Esophagus muscularis mucosa (tissue), 4 donors: ENCODE measurements around the gene PMEL. TPM values are rescaled to one million over a fixed set of nuclear protein-coding genes. Genes with fewer than 3 reads are reported as not detected.
"Not testable (repeated sequence)": the region's sequence is repeated elsewhere in the genome, so short reads cannot be mapped to it uniquely, and the experiment has no call there.

Source experiments
- DNase-seq: peaks from one replicate; pipeline ENCODE4 v3.0.0-alpha.2; 2017; ENCODE audit errors: extremely low spot score
- H3K27ac ChIP-seq, 4 donors: fragments of 200-600 bp; sonication (generic); replicated peaks in 1 of 4; 1 replicate in 3 of 4; 2 replicates in 1 of 4; pipeline ENCODE4 v1.5.1; 2016 to 2019; ENCODE audit warnings: mild to moderate bottlenecking in 1 of 4
- H3K27me3 ChIP-seq, 4 donors: fragments of 200-600 bp; sonication (generic); one replicate each; pipeline versions ENCODE4 v1.5.1 to v1.6.0; 2016 to 2019
- H3K36me3 ChIP-seq, 4 donors: fragments of 200-600 bp; sonication (generic); one replicate each; pipeline ENCODE4 v1.5.1; 2016 to 2019
- H3K4me1 ChIP-seq, 4 donors: fragments of 200-600 bp; sonication (generic); one replicate each; pipeline ENCODE4 v1.5.1; 2016 to 2019
- H3K4me3 ChIP-seq, 4 donors: fragments of 200-600 bp; sonication (generic); 1 replicate in 2 of 4; 2 replicates in 2 of 4; pipeline ENCODE4 v1.5.1; 2016 to 2019; ENCODE audit warnings: mild to moderate bottlenecking in 4 of 4, moderate library complexity in 1 of 4
- H3K9me3 ChIP-seq, 4 donors: fragments of 200-600 bp; sonication (generic); 1 replicate in 3 of 4; 2 replicates in 1 of 4; pipeline ENCODE4 v1.5.1; 2016 to 2019
- CTCF ChIP-seq, 3 experiments: fragments of 200-600 bp in 2 of 3; fragments of 450-650 bp in 1 of 3; sonication (generic) in 2 of 3; IDR thresholded peaks; one replicate each; pipeline ENCODE4 v1.5.1; 2017 to 2019; ENCODE audit warnings: antibody characterized with exemption in 3 of 3, mild to moderate bottlenecking in 2 of 3, moderate library complexity in 1 of 3
- EP300 ChIP-seq: sonication (generic); formaldehyde crosslinking; IDR thresholded peaks from one replicate; pipeline ENCODE4 v1.6.1; 2017; ENCODE audit warnings: antibody characterized with exemption
- POLR2A ChIP-seq: fragments of 450-650 bp; IDR thresholded peaks from one replicate; pipeline ENCODE4 v1.6.1; 2017; ENCODE audit warnings: antibody characterized with exemption, moderate library complexity, mild to moderate bottlenecking, low read depth
- POLR2AphosphoS5 ChIP-seq, 2 donors: sonication (generic); formaldehyde crosslinking; IDR thresholded peaks; one replicate each; pipeline ENCODE4 v1.6.1; 2017; ENCODE audit warnings: antibody characterized with exemption in 2 of 2
- WGBS: methylation state at CpG from one replicate; pipeline ENCODE4 v1.1.5; 2018; 5-methylcytosine and 5-hydroxymethylcytosine counted together
- intact Hi-C: fragments of 100-400 bp; cut with DNase I; formaldehyde crosslinking; loops from one replicate; pipeline ENCODE4 v1.15.1; 2023
- total RNA-seq, 4 donors: library from RNA; depleted of rRNA; stranded (reverse); fragments of >200 nt; gene quantifications; one replicate each; pipeline versions ENCODE4 v1.1.0 to v1.2.1, GENCODE V29; 2016

Gene PMEL
- total RNA-seq, 4 donors from 2014 or later, result 0.66 to 2.2 TPM; not detected in 2

GRCh38 chr12:55993230-55993853, 27.5 kb upstream of the PMEL start:
- no peak for DNase-seq
- no peaks in the 10 kb centered on the region for H3K27me3 ChIP-seq
- TF ChIP-seq EP300, result no peak
- no peak for TF ChIP-seq POLR2AphosphoS5 (IDR thresholded peaks at IDR 0.05)
- TF ChIP-seq CTCF (IDR thresholded peaks at IDR 0.05), result no peak
- TF ChIP-seq POLR2A, result no peak
- WGBS, result 84% methylated on average over 4 of the region's 4 CpGs
- intact Hi-C loops, result no loop called here
- H3K4me1 ChIP-seq, result peaks cover 9 to 21% (median 18%) of the 10 kb centered on the region in 4 donors
- H3K4me3 ChIP-seq, result no peak overlapping the region
- H3K27ac ChIP-seq, result no peak overlapping the region
- no peaks in the 10 kb centered on the region for H3K9me3 ChIP-seq
- peaks cover 57 to 72% (median 69%) of the 10 kb centered on the region in 4 donors for H3K36me3 ChIP-seq

- Histone ChIP-seq H3K4me1 (peaks cover 0 to 5% (median 3%) of the 10 kb centered on the region in 4 donors), H3K27me3 (no peaks in the 10 kb centered on the region), H3K36me3 (peaks cover 73 to 94% (median 91%) of the 10 kb centered on the region in 4 donors), H3K27ac (no peak overlapping the region), H3K9me3 (no peaks in the 10 kb centered on the region), H3K4me3 (no peak overlapping the region)
- DNase-seq, result no peak
- intact Hi-C loops, result no loop called here
- WGBS, result 82% methylated on average over 3 of the region's 3 CpGs
- TF ChIP-seq EP300, result no peak
- TF ChIP-seq CTCF (IDR thresholded peaks at IDR 0.05), result no peak
- TF ChIP-seq POLR2A, result no peak
- TF ChIP-seq POLR2AphosphoS5 (IDR thresholded peaks at IDR 0.05), result no peak
These were observed 25.3 kb upstream of the PMEL start for GRCh38 chr12:55991110-55991509.

GRCh38 chr12:55985976-55986375, 20.1 kb upstream of the PMEL start:
- intact Hi-C loops, H3K9me3 ChIP-seq, H3K27ac ChIP-seq, DNase-seq, H3K27me3 ChIP-seq, H3K4me3 ChIP-seq, H3K4me1 ChIP-seq: not testable (repeated sequence)
- peaks cover 56 to 95% (median 82%) of the 10 kb centered on the region in 4 donors for H3K36me3 ChIP-seq
- WGBS, result 93% methylated on average over 7 of the region's 7 CpGs

GRCh38 chr12:55985341-55985740, 19.5 kb upstream of the PMEL start:
- DNase-seq, result no peak
- peaks cover 49 to 95% (median 82%) of the 10 kb centered on the region in 4 donors for H3K36me3 ChIP-seq
- intact Hi-C loops, result no loop called here
- H3K4me1 ChIP-seq, result no peaks in the 10 kb centered on the region
- no peak for TF ChIP-seq EP300
- no peak for TF ChIP-seq POLR2AphosphoS5 (IDR thresholded peaks at IDR 0.05)
- TF ChIP-seq CTCF (IDR thresholded peaks at IDR 0.05), result no peak
- no peak for TF ChIP-seq POLR2A
- no peak overlapping the region for H3K27ac ChIP-seq
- no peak overlapping the region for H3K4me3 ChIP-seq
- no peaks in the 10 kb centered on the region for H3K27me3 ChIP-seq
- WGBS, result 82% methylated on average over 4 of the region's 4 CpGs
- H3K9me3 ChIP-seq, result no peaks in the 10 kb centered on the region

GRCh38 chr12:55984861-55985260, 19.0 kb upstream of the PMEL start:
- H3K4me1 ChIP-seq, result peaks cover 0 to under 1% (median 0%) of the 10 kb centered on the region in 4 donors
- H3K9me3 ChIP-seq, result no peaks in the 10 kb centered on the region
- peaks cover 45 to 93% (median 79%) of the 10 kb centered on the region in 4 donors for H3K36me3 ChIP-seq
- no peak for DNase-seq
- intact Hi-C loops, result no loop called here
- no peak overlapping the region for H3K27ac ChIP-seq
- no peak overlapping the region for H3K4me3 ChIP-seq
- WGBS, result 63% methylated on average over 2 of the region's 2 CpGs
- no peak for TF ChIP-seq EP300
- no peak for TF ChIP-seq POLR2AphosphoS5 (IDR thresholded peaks at IDR 0.05)
- no peak for TF ChIP-seq POLR2A
- TF ChIP-seq CTCF (IDR thresholded peaks at IDR 0.05), result no peak
- H3K27me3 ChIP-seq, result no peaks in the 10 kb centered on the region
